ENCODE measurements around the gene PLD2.

Gene PLD2

DNA sequence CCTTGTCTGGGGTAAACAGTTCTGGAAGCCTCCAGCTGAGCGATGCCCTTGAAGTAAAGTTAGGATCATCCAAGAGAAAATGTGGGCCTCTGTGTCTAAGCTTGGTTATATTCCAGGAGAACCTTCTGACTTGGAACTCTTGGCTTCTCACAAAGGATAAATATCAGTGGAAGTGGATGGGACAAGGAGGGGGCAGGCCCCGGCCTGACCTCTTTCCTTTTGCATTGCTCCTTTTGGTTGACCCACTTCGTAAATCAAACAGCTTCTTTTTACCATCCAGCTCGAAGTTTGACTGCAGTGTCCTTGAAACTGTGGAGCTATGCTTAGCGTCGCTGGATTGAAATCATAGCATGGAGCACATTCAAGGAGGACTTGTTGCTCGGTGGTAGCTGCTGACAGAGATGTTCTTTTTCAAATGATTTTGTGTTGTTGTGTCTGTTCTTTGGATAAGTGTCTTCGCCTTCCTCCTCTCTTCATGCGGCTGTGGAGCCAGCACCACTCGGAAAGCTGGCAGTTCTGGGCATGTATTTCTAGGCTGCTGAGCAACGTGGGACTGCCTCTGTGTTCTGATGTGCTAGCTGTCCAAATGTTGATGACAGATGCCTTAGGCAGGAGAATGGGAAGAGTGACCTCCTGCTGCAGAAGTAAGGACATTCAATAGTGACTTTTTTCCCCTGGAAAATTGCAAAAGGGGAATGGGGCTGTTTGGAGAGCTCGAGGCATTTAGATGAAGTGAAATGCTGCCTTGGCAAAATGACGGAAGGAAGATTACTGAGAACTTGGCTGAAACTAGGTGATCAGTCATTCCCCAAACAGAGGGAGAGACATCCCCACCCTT lies 30.7 kb downstream of the PLD2 start:
- H3K27ac ChIP-seq, result no peak overlapping the region
- peaks cover 7% of the 10 kb centered on the region for H3K4me1 ChIP-seq (ENCODE audit: low read depth, poor library complexity, severe bottlenecking)
- no peaks in the 10 kb centered on the region for H3K36me3 ChIP-seq (ENCODE audit: insufficient read depth)
- H3K9ac ChIP-seq, result no peak overlapping the region
- no peaks in the 10 kb centered on the region for H3K79me2 ChIP-seq (ENCODE audit: insufficient read depth, low read depth)
- H3K4me3 ChIP-seq (IDR thresholded peaks at IDR 0.05; ENCODE audit: insufficient read depth, low read depth, low read length), result no peak overlapping the region
- no peaks in the 10 kb centered on the region for H3K27me3 ChIP-seq (ENCODE audit: insufficient read depth, low read depth)
- H4K20me1 ChIP-seq (ENCODE audit: insufficient read depth), result no peaks in the 10 kb centered on the region
- TF ChIP-seq, protein P1, sequence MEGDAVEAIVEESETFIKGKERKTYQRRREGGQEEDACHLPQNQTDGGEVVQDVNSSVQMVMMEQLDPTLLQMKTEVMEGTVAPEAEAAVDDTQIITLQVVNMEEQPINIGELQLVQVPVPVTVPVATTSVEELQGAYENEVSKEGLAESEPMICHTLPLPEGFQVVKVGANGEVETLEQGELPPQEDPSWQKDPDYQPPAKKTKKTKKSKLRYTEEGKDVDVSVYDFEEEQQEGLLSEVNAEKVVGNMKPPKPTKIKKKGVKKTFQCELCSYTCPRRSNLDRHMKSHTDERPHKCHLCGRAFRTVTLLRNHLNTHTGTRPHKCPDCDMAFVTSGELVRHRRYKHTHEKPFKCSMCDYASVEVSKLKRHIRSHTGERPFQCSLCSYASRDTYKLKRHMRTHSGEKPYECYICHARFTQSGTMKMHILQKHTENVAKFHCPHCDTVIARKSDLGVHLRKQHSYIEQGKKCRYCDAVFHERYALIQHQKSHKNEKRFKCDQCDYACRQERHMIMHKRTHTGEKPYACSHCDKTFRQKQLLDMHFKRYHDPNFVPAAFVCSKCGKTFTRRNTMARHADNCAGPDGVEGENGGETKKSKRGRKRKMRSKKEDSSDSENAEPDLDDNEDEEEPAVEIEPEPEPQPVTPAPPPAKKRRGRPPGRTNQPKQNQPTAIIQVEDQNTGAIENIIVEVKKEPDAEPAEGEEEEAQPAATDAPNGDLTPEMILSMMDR (conservative IDR thresholded peaks at IDR 0.05; ENCODE audit: low read depth, low read length), result no peak
- H2AFZ ChIP-seq (ENCODE audit: low read depth), result no peak overlapping the region
- no peak overlapping the region for H3K4me2 ChIP-seq

DNA sequence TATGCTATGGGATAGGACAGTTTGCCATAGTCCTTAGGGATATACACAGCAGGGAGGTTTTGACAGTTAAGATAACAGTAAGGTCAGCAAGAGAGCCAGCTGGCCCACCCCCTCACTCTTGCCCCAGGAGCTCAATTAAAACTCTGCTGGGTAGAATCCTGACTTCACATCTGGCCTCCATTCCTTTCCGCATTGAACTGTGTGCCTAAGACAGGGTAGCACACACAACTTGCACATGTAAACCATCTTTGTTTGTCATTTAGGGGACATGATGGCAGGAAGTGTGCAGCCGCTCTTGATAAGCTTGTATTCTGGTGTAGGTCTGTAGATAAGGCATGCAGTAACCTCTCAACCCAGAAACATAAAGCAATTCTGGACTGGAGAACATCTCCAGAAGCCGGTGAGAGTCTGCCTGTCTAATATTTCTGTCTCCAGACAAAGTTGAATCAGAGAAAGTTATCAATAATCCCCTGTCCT lies 31.4 kb downstream of the PLD2 start:
- H3K79me2 ChIP-seq (ENCODE audit: insufficient read depth, low read depth), result no peaks in the 10 kb centered on the region
- no peaks in the 10 kb centered on the region for H4K20me1 ChIP-seq (ENCODE audit: insufficient read depth)
- no peaks in the 10 kb centered on the region for H3K36me3 ChIP-seq (ENCODE audit: insufficient read depth)
- H3K9ac ChIP-seq, result no peak overlapping the region
- no peak overlapping the region for H3K4me3 ChIP-seq (IDR thresholded peaks at IDR 0.05; ENCODE audit: insufficient read depth, low read depth, low read length)
- H3K27ac ChIP-seq, result no peak overlapping the region
- no peak overlapping the region for H3K4me2 ChIP-seq
- no peaks in the 10 kb centered on the region for H3K27me3 ChIP-seq (ENCODE audit: insufficient read depth, low read depth)
- H3K4me1 ChIP-seq (ENCODE audit: low read depth, poor library complexity, severe bottlenecking), result peaks cover 7% of the 10 kb centered on the region
- TF ChIP-seq, protein P1 (conservative IDR thresholded peaks at IDR 0.05; ENCODE audit: low read depth, low read length), result no peak
- H2AFZ ChIP-seq (ENCODE audit: low read depth), result no peak overlapping the region

DNA sequence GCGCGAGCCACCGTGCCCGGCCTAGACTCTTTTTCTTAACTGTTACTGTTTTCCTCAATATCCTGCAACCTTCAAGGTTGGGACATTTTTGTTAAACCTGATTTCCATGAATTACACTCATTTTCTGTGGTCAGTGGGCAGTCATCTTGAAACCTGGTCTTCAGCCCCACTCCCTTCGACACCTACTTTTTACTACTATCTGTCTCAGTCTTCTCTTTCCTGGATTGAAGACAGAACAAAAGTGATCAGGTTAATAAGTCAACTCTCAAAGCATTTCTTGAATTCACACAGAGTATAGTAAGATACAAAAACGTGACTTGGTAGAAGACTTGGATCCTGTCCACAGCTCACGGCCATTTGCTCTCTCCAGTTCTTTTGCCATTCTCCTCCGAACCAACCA lies 32.3 kb downstream of the PLD2 start:
- Histone ChIP-seq H3K27ac (no peak overlapping the region), H3K9ac (no peak overlapping the region), H3K4me3 (IDR thresholded peaks at IDR 0.05; ENCODE audit: insufficient read depth, low read depth, low read length) (no peak overlapping the region), H3K27me3 (ENCODE audit: insufficient read depth, low read depth) (no peaks in the 10 kb centered on the region), H3K36me3 (ENCODE audit: insufficient read depth) (no peaks in the 10 kb centered on the region), H2AFZ (ENCODE audit: low read depth) (no peak overlapping the region), H4K20me1 (ENCODE audit: insufficient read depth) (no peaks in the 10 kb centered on the region), H3K4me2 (no peak overlapping the region), H3K4me1 (ENCODE audit: low read depth, poor library complexity, severe bottlenecking) (peaks cover 7% of the 10 kb centered on the region), H3K79me2 (ENCODE audit: insufficient read depth, low read depth) (no peaks in the 10 kb centered on the region)
- TF ChIP-seq, protein P1 (conservative IDR thresholded peaks at IDR 0.05; ENCODE audit: low read depth, low read length), result no peak

DNA sequence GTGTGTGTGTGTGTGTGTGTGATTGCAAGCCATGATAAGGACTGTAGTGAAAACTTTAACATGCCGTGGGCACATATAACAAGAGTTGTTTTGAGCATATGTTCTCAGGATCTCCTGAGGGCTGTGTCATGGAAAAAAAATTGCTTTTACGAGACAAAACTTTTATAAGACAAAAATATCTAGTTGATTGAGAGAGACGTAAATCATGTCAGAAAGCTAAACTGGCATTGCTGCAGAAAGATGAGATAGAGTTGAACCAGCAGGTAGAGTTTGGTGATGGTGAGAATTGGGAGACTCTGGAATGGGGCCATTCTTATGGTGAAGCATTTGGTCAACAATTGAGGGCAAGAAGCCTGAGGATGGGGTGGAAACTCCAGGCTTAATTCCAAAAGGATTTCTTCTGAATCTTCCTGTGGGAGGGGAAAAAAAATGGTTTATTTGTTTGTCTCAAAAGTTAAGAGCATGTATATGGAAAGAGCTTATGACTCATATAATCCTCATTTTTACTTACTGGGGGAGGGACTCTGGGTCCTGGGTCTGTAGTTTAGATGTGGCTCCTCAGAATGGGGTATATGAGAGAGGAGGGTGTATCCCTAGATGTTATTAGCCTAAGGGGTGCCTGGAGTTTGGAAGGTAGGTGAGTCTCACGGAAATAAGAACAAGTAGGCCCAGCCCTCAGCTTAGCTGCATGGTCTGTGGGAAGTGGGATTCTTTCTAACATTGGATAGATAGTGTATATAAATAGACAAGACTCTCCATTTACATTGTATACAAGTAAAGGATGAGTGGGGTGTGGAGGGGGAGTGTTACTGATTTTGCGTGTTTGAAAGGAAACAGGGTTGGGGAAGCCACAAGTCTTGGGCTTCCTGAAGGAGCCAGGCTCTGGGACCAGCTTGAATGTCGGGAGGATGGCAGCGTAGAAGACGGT lies 33.3 kb downstream of the PLD2 start:
- no peak overlapping the region for H2AFZ ChIP-seq (ENCODE audit: low read depth)
- peaks cover 2% of the 10 kb centered on the region for H3K4me1 ChIP-seq (ENCODE audit: low read depth, poor library complexity, severe bottlenecking)
- no peak overlapping the region for H3K4me2 ChIP-seq
- no peaks in the 10 kb centered on the region for H4K20me1 ChIP-seq (ENCODE audit: insufficient read depth)
- no peaks in the 10 kb centered on the region for H3K36me3 ChIP-seq (ENCODE audit: insufficient read depth)
- no peaks in the 10 kb centered on the region for H3K27me3 ChIP-seq (ENCODE audit: insufficient read depth, low read depth)
- H3K4me3 ChIP-seq (IDR thresholded peaks at IDR 0.05; ENCODE audit: insufficient read depth, low read depth, low read length), result no peak overlapping the region
- no peak overlapping the region for H3K27ac ChIP-seq
- H3K9ac ChIP-seq, result no peak overlapping the region
- TF ChIP-seq, protein P1 (conservative IDR thresholded peaks at IDR 0.05; ENCODE audit: low read depth, low read length), result no peak
- no peaks in the 10 kb centered on the region for H3K79me2 ChIP-seq (ENCODE audit: insufficient read depth, low read depth)

All from KMS-11 (cell line).